Activated gamma-delta T cell treated with anti-CD3 and anti-CD28 coated beads, Interleukin-2, amount 50 U/mL, for 16 hours (primary cell): ENCODE data around the gene KCNIP4.

ENCODE experiments used
- DNase-seq: peaks from one replicate; pipeline ENCODE4 v3.0.0-alpha.2; 2020; ENCODE audit warnings: low read depth

KCNIP4 gene

GRCh38 chr4:21900211-21900610 is 48.4 kb downstream of the KCNIP4 start:
- no peak for DNase-seq

- no peak for DNase-seq
These were observed 50.5 kb downstream of the KCNIP4 start for GRCh38 chr4:21898101-21898500.

GRCh38 chr4:21896767-21897166 is 51.8 kb downstream of the KCNIP4 start:
- DNase-seq: no peak

- DNase-seq: no peak
These were observed 55.4 kb downstream of the KCNIP4 start for GRCh38 chr4:21893136-21893535.

- DNase-seq: no peak
These were observed 58.3 kb downstream of the KCNIP4 start for GRCh38 chr4:21890231-21890630.

- no peak for DNase-seq
These were observed 60.2 kb downstream of the KCNIP4 start for GRCh38 chr4:21888195-21888976.

- DNase-seq: no peak
These were observed 61.1 kb downstream of the KCNIP4 start for GRCh38 chr4:21887481-21887880.

GRCh38 chr4:21885770-21886169 is 62.8 kb downstream of the KCNIP4 start:
- DNase-seq: no peak

- DNase-seq: no peak
These were observed 63.3 kb downstream of the KCNIP4 start for GRCh38 chr4:21885241-21885640.

GRCh38 chr4:21884615-21885014 is 64.0 kb downstream of the KCNIP4 start:
- no peak for DNase-seq

- DNase-seq: no peak
These were observed 66.3 kb downstream of the KCNIP4 start for GRCh38 chr4:21882051-21882839.

- DNase-seq: no peak
These were observed 69.4 kb downstream of the KCNIP4 start for GRCh38 chr4:21879187-21879586.

- DNase-seq: no peak
These were observed 71.9 kb downstream of the KCNIP4 start for GRCh38 chr4:21876711-21877110.

GRCh38 chr4:21873145-21873544 is 75.4 kb downstream of the KCNIP4 start:
- no peak for DNase-seq

GRCh38 chr4:21872101-21872500 is 76.5 kb downstream of the KCNIP4 start:
- no peak for DNase-seq

- no peak for DNase-seq
These were observed 78.4 kb downstream of the KCNIP4 start for GRCh38 chr4:21869978-21870745.

GRCh38 chr4:21864686-21865085 is 83.9 kb downstream of the KCNIP4 start:
- DNase-seq: no peak

- DNase-seq: no peak
These were observed 85.7 kb downstream of the KCNIP4 start for GRCh38 chr4:21862917-21863316.

- no peak for DNase-seq
These were observed 89.6 kb downstream of the KCNIP4 start for GRCh38 chr4:21858971-21859370.

- no peak for DNase-seq
These were observed 91.8 kb downstream of the KCNIP4 start for GRCh38 chr4:21856754-21857153.

- no peak for DNase-seq
These were observed 92.3 kb downstream of the KCNIP4 start for GRCh38 chr4:21856301-21856700.

GRCh38 chr4:21849077-21849476 is 99.5 kb downstream of the KCNIP4 start:
- no peak for DNase-seq

GRCh38 chr4:21848021-21848420 is 100.6 kb downstream of the KCNIP4 start:
- DNase-seq: no peak
